Coronary artery (tissue), 2 donors: ENCODE results near the gene MAOA.

Experiments used
- DNase-seq: peaks from one replicate; pipeline ENCODE4 v3.0.0-alpha.2; 2017; ENCODE audit warnings: low spot score
- H3K27ac ChIP-seq, 2 donors: fragments of 200-600 bp; sonication (generic); one replicate each; pipeline ENCODE4 v1.5.1; 2016 to 2019
- H3K4me3 ChIP-seq: fragments of 200-600 bp; sonication (generic); 2 replicates; pipeline ENCODE4 v1.5.1; 2016; ENCODE audit warnings: mild to moderate bottlenecking, moderate library complexity
- TF ChIP-seq, protein P1 (sequence below): fragments of 200-600 bp; sonication (generic); IDR thresholded peaks from one replicate; pipeline ENCODE4 v1.5.1; 2019; ENCODE audit warnings: antibody characterized with exemption

The MAOA gene

DNA sequence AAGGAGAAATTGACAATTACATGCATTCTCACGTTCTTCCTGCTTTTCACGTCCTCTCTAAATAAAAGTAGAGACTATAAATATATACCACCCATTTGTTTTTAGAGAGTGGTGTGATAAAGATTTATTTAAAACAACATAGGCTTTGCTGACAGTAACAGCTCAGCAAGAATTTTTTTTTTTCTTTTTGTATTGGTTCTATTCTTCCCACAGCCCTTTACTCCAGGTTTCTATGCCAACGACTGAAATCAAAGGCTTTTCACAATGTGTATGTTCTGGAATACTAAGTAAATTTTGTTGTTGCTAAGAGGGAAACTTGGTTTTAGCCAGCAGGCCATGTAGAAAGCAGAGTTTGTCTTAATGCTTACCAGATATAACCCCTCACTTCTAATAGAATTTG is 43.4 kb downstream of the MAOA start:
- Histone ChIP-seq H3K4me3 (no peak overlapping the region), H3K27ac (peak overlapping the region; percentile 43 to 48)
- DNase-seq: no peak
- TF ChIP-seq, protein P1, sequence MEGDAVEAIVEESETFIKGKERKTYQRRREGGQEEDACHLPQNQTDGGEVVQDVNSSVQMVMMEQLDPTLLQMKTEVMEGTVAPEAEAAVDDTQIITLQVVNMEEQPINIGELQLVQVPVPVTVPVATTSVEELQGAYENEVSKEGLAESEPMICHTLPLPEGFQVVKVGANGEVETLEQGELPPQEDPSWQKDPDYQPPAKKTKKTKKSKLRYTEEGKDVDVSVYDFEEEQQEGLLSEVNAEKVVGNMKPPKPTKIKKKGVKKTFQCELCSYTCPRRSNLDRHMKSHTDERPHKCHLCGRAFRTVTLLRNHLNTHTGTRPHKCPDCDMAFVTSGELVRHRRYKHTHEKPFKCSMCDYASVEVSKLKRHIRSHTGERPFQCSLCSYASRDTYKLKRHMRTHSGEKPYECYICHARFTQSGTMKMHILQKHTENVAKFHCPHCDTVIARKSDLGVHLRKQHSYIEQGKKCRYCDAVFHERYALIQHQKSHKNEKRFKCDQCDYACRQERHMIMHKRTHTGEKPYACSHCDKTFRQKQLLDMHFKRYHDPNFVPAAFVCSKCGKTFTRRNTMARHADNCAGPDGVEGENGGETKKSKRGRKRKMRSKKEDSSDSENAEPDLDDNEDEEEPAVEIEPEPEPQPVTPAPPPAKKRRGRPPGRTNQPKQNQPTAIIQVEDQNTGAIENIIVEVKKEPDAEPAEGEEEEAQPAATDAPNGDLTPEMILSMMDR: no peak

GRCh38 chrX:43702079-43702524 is 46.0 kb downstream of the MAOA start:
- TF ChIP-seq, protein P1: no peak
- no peak for DNase-seq
- Histone ChIP-seq H3K4me3 (no peak overlapping the region), H3K27ac (peak overlapping the region in 1 of 2 donors; percentile 59)

- DNase-seq: no peak
- TF ChIP-seq, protein P1: no peak
- Histone ChIP-seq H3K4me3 (no peak overlapping the region), H3K27ac (peak overlapping the region; percentile 44 to 83)
Measured at GRCh38 chrX:43702660-43703059, 46.6 kb downstream of the MAOA start.

DNA sequence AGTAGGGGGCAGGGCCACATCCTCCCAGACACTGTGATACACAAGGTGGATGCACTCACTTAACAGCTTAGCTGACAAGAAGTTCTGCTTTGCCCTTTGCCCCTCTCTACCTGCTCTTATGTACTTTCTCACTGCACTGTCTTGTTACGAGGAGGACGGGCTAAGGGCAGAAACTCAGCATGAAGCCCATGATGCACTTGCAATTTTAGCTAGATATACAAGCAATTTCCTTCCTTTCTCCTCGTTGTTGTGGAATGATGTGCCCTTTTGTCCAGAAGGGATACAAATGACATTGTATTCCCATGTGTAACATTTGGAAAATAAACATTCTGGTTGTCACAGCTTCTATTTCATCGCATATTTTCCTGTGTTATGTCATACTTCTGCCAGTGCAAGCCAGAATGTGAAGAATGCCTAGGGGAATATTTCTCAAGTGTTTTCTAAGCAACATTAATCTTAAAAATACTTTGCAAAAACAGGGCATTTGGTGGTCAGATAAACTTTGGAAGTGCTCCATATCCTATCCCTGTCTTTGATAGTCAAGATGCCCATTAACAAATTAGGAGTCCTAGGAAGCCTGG is 47.2 kb downstream of the MAOA start:
- TF ChIP-seq, protein P1: no peak
- Histone ChIP-seq H3K27ac (peak overlapping the region; percentile 44 to 83), H3K4me3 (no peak overlapping the region)
- DNase-seq: no peak

GRCh38 chrX:43706786-43707370 is 50.8 kb downstream of the MAOA start:
- TF ChIP-seq, protein P1: no peak
- DNase-seq: no peak
- Histone ChIP-seq H3K27ac (peak overlapping the region; percentile 32 to 70), H3K4me3 (no peak overlapping the region)

- no peak for DNase-seq
- Histone ChIP-seq H3K27ac (peak overlapping the region; percentile 32 to 80), H3K4me3 (no peak overlapping the region)
- TF ChIP-seq, protein P1: no peak
Measured at GRCh38 chrX:43707812-43708548, 51.9 kb downstream of the MAOA start.

- Histone ChIP-seq H3K4me3 (no peak overlapping the region), H3K27ac (no peak overlapping the region)
- no peak for DNase-seq
- TF ChIP-seq, protein P1: no peak
Measured at GRCh38 chrX:43716144-43716543, 60.0 kb downstream of the MAOA start.
